Neural crest cell (in vitro differentiated cells): Measurements from ENCODE around the gene NTN4. TPM values are rescaled to one million over a fixed set of nuclear protein-coding genes. Genes with fewer than 3 reads are reported as not detected.
"Not testable (repeated sequence)": the region's sequence is repeated elsewhere in the genome, so short reads cannot be mapped to it uniquely, and the experiment has no call there.

Source experiments
- DNase-seq: peaks from one replicate; pipeline ENCODE4 v3.0.0; 2021; ENCODE audit warnings: low read depth, mixed read lengths, low spot score
- H3K27ac Mint-ChIP-seq: one replicate; pipeline ENCODE4 v1.8.0; 2021; ENCODE audit warnings: mild to moderate bottlenecking, mixed read lengths; ENCODE audit not compliant: unreplicated experiment
- H3K27me3 Mint-ChIP-seq: 2 replicates; pipeline ENCODE4 v1.8.0; 2021; ENCODE audit warnings: low read depth, mild to moderate bottlenecking, mixed read lengths
- H3K36me3 Mint-ChIP-seq: 2 replicates; pipeline ENCODE4 v1.8.0; 2021; ENCODE audit warnings: low read depth, mild to moderate bottlenecking, mixed read lengths
- H3K4me1 Mint-ChIP-seq: 2 replicates; pipeline ENCODE4 v1.8.0; 2021; ENCODE audit warnings: mixed read lengths
- H3K4me3 Mint-ChIP-seq: one replicate; pipeline ENCODE4 v1.8.0; 2021; ENCODE audit warnings: mild to moderate bottlenecking, mixed read lengths
- H3K9me3 Mint-ChIP-seq: 2 replicates; pipeline ENCODE4 v1.8.0; 2021; ENCODE audit warnings: mixed read lengths
- CTCF ChIP-seq: fragments of 200-600 bp; sonication (generic); conservative IDR thresholded peaks from 2 replicates; pipeline ENCODE4 v1.5.0; 2021; ENCODE audit warnings: antibody characterized with exemption, mild to moderate bottlenecking
- total RNA-seq: library from RNA; stranded (reverse); gene quantifications from 2 replicates; pipeline ENCODE4 v1.2.1, GENCODE V29; 2021

Gene NTN4
- total RNA-seq, 1 donor from 2014 or later = 6.0 TPM

GRCh38 chr12:95739561-95740313 is 50.8 kb downstream of the NTN4 start:
- DNase-seq = no peak
- Mint-ChIP-seq H3K4me1 (no peaks in the 10 kb centered on the region), H3K9me3 (no peaks in the 10 kb centered on the region), H3K36me3 (no peaks in the 10 kb centered on the region), H3K27me3 (peaks cover 6% of the 10 kb centered on the region), H3K4me3 (no peak overlapping the region), H3K27ac (no peak overlapping the region)
- no peak for TF ChIP-seq CTCF

- no peak for DNase-seq
- H3K9me3 Mint-ChIP-seq = no peaks in the 10 kb centered on the region
- H3K4me1 Mint-ChIP-seq = no peaks in the 10 kb centered on the region
- H3K27ac Mint-ChIP-seq = no peak overlapping the region
- no peaks in the 10 kb centered on the region for H3K27me3 Mint-ChIP-seq
- no peak overlapping the region for H3K4me3 Mint-ChIP-seq
- H3K36me3 Mint-ChIP-seq = no peaks in the 10 kb centered on the region
- no peak for TF ChIP-seq CTCF
Observed at GRCh38 chr12:95738024-95738611, 52.4 kb downstream of the NTN4 start.

GRCh38 chr12:95736631-95737030 is 53.9 kb downstream of the NTN4 start:
- Mint-ChIP-seq H3K4me3 (no peak overlapping the region), H3K36me3 (no peaks in the 10 kb centered on the region), H3K27ac (no peak overlapping the region), H3K4me1 (no peaks in the 10 kb centered on the region), H3K9me3 (no peaks in the 10 kb centered on the region), H3K27me3 (no peaks in the 10 kb centered on the region)
- no peak for DNase-seq
- no peak for TF ChIP-seq CTCF

GRCh38 chr12:95735728-95736127 is 54.8 kb downstream of the NTN4 start:
- H3K27ac Mint-ChIP-seq, H3K4me3 Mint-ChIP-seq, H3K4me1 Mint-ChIP-seq, DNase-seq, H3K9me3 Mint-ChIP-seq, H3K36me3 Mint-ChIP-seq, H3K27me3 Mint-ChIP-seq: not testable (repeated sequence)

GRCh38 chr12:95733141-95733825 is 57.3 kb downstream of the NTN4 start:
- no peak overlapping the region for H3K27ac Mint-ChIP-seq
- H3K4me1 Mint-ChIP-seq = no peaks in the 10 kb centered on the region
- H3K4me3 Mint-ChIP-seq = no peak overlapping the region
- no peaks in the 10 kb centered on the region for H3K27me3 Mint-ChIP-seq
- no peaks in the 10 kb centered on the region for H3K9me3 Mint-ChIP-seq
- no peaks in the 10 kb centered on the region for H3K36me3 Mint-ChIP-seq
- no peak for DNase-seq
- TF ChIP-seq CTCF = no peak

GRCh38 chr12:95731519-95731958 is 59.0 kb downstream of the NTN4 start:
- Mint-ChIP-seq H3K4me1 (no peaks in the 10 kb centered on the region), H3K27me3 (no peaks in the 10 kb centered on the region), H3K4me3 (no peak overlapping the region), H3K36me3 (peaks cover 7% of the 10 kb centered on the region), H3K9me3 (peaks cover 5% of the 10 kb centered on the region), H3K27ac (no peak overlapping the region)
- no peak for DNase-seq
- TF ChIP-seq CTCF = no peak
